LNCAP (cell line): ENCODE results near the gene SMYD3.

ENCODE experiments used
- CTCF ChIP-seq: fragments of 450-650 bp; IDR thresholded peaks from 2 replicates; pipeline ENCODE4 v1.5.1; 2017; ENCODE audit warnings: mild to moderate bottlenecking

SMYD3 gene

GRCh38 chr1:245873883-245874671, 633.0 kb downstream of the SMYD3 start:
- TF ChIP-seq CTCF = no peak

GRCh38 chr1:245873068-245873467, 634.0 kb downstream of the SMYD3 start:
- no peak for TF ChIP-seq CTCF

GRCh38 chr1:245872475-245872874, 634.6 kb downstream of the SMYD3 start:
- no peak for TF ChIP-seq CTCF

GRCh38 chr1:245871915-245872314, 635.2 kb downstream of the SMYD3 start:
- no peak for TF ChIP-seq CTCF

- no peak for TF ChIP-seq CTCF
Observed at GRCh38 chr1:245871191-245871590, 635.9 kb downstream of the SMYD3 start.

- no peak for TF ChIP-seq CTCF
Observed at GRCh38 chr1:245870698-245871097, 636.4 kb downstream of the SMYD3 start.

- no peak for TF ChIP-seq CTCF
Observed at GRCh38 chr1:245869847-245870246, 637.2 kb downstream of the SMYD3 start.

- TF ChIP-seq CTCF = no peak
Observed at GRCh38 chr1:245867738-245868137, 639.3 kb downstream of the SMYD3 start.
